GM12878 (cell line): Measurements from ENCODE around the gene LRRC63. TPM values are rescaled to one million over a fixed set of nuclear protein-coding genes. Genes with fewer than 3 reads are reported as not detected.

Experiments
- BACH1 ChIP-seq: fragments of 450-650 bp; IDR thresholded peaks from 2 replicates; pipeline ENCODE4 v1.6.1; 2017; ENCODE audit warnings: mild to moderate bottlenecking, borderline replicate concordance
- BMI1 ChIP-seq: fragments of 450-650 bp; IDR thresholded peaks from 2 replicates; pipeline ENCODE4 v1.6.1; 2016; ENCODE audit warnings: mild to moderate bottlenecking, moderate library complexity, borderline replicate concordance
- CHD4 ChIP-seq: fragments of 200-600 bp; sonication (generic); IDR thresholded peaks from 2 replicates; pipeline ENCODE4 v1.6.1; 2016; ENCODE audit warnings: mild to moderate bottlenecking
- CREB1 ChIP-seq: IDR thresholded peaks from 2 replicates; pipeline ENCODE4 v1.6.1; 2012; ENCODE audit warnings: low read depth, mild to moderate bottlenecking, inconsistent platforms
- CREM ChIP-seq: IDR thresholded peaks from 2 replicates; pipeline ENCODE4 v1.6.1; 2014; ENCODE audit warnings: antibody characterized with exemption, low read depth
- EGR1 ChIP-seq, 2 experiments: IDR thresholded peaks; 1 replicate in 1 of 2; 2 replicates in 1 of 2; pipeline ENCODE4 v1.6.1; 2011 to 2012; ENCODE audit warnings: low read depth in 2 of 2, low read length in 2 of 2, borderline replicate concordance in 1 of 2, mild to moderate bottlenecking in 1 of 2, moderate library complexity in 1 of 2
- FOS ChIP-seq: IDR thresholded peaks from 3 replicates; pipeline ENCODE4 v1.6.1; 2011; ENCODE audit warnings: borderline replicate concordance; ENCODE audit not compliant: insufficient read length; ENCODE audit errors: extremely low read depth
- GATAD2B ChIP-seq: fragments of 450-650 bp; conservative IDR thresholded peaks from 2 replicates; pipeline ENCODE4 v1.6.1; 2017; ENCODE audit warnings: low read depth, mild to moderate bottlenecking, moderate library complexity
- NFYB ChIP-seq: IDR thresholded peaks from 2 replicates; pipeline ENCODE4 v1.6.1; 2011; ENCODE audit warnings: low read depth, mild to moderate bottlenecking, low read length, improper control_type of control experiment, moderate library complexity; ENCODE audit not compliant: insufficient read depth
- NR2F1 ChIP-seq: fragments of 450-650 bp; conservative IDR thresholded peaks from 2 replicates; pipeline ENCODE4 v1.6.1; 2017; ENCODE audit warnings: mild to moderate bottlenecking
- POLR2A ChIP-seq: IDR thresholded peaks from 2 replicates; pipeline ENCODE4 v1.6.1; 2011; ENCODE audit warnings: low read depth, mild to moderate bottlenecking, low read length
- RFX5 ChIP-seq: IDR thresholded peaks from 2 replicates; pipeline ENCODE4 v1.6.1; 2011; ENCODE audit warnings: low read depth, low read length, improper control_type of control experiment
- SREBF2 ChIP-seq: IDR thresholded peaks from 2 replicates; pipeline ENCODE4 v1.6.1; 2012; ENCODE audit warnings: mild to moderate bottlenecking, low read length
- SRF ChIP-seq, 2 experiments: IDR thresholded peaks; 2 replicates each; pipeline ENCODE4 v1.6.1; 2011; ENCODE audit warnings: low read depth in 2 of 2, low read length in 2 of 2, mild to moderate bottlenecking in 1 of 2, moderate library complexity in 1 of 2
- ZNF24 ChIP-seq: fragments of 450-650 bp; IDR thresholded peaks from 2 replicates; pipeline ENCODE4 v1.6.1; 2017; ENCODE audit warnings: antibody characterized with exemption, mild to moderate bottlenecking
- ZSCAN29 ChIP-seq: fragments of 450-650 bp; IDR thresholded peaks from 2 replicates; pipeline ENCODE4 v1.6.1; 2017; ENCODE audit warnings: mild to moderate bottlenecking, moderate library complexity
- polyA plus RNA-seq, 11 experiments: library from polyadenylated mRNA; depleted of rRNA in 4 of 11; unstranded in 6 of 11; stranded (reverse) in 5 of 11; fragments of >200 nt; fragmentation: Nextera tagmentation in 4 of 11; fragmentation: Illumina TruSeq in 1 of 11; extraction: Ambion mirVana in 4 of 11; extraction: Trizol in 1 of 11; gene quantifications; 1 replicate in 1 of 11; 2 replicates in 10 of 11; pipeline versions ENCODE4 v1.2.1 to v1.2.3, GENCODE V29; 2011 to 2016; ENCODE audit warnings: inconsistent platforms in 2 of 11, missing spikeins in 2 of 11, low read depth in 1 of 11
- total RNA-seq, 4 experiments: library from RNA; depleted of rRNA in 3 of 4; stranded (reverse); fragments of >200 nt in 3 of 4; fragmentation: Illumina TruSeq in 1 of 4; extraction: Trizol in 1 of 4; gene quantifications; 2 replicates each; pipeline versions ENCODE4 v1.2.1 to v1.2.3, GENCODE V29; 2013 to 2021
- TF ChIP-seq, protein P1 (sequence below): fragments of 450-650 bp; IDR thresholded peaks from 2 replicates; pipeline ENCODE4 v1.6.1; 2017; ENCODE audit warnings: borderline replicate concordance
- TF ChIP-seq, protein P2 (sequence below): fragments of 450-650 bp; formaldehyde crosslinking; IDR thresholded peaks from 2 replicates; pipeline ENCODE4 v1.4.0; 2022; ENCODE audit warnings: mild to moderate bottlenecking, moderate library complexity
- TF ChIP-seq, protein P3 (sequence below): IDR thresholded peaks from 2 replicates; pipeline ENCODE4 v1.6.1; 2011; ENCODE audit warnings: low read depth, low read length, improper control_type of control experiment, borderline replicate concordance
- TF ChIP-seq, protein P4 (sequence below): fragments of 450-650 bp; formaldehyde crosslinking; IDR thresholded peaks from 2 replicates; pipeline ENCODE4 v1.4.0; 2020; ENCODE audit warnings: mild to moderate bottlenecking, moderate library complexity
- TF ChIP-seq, protein P5 (sequence below): fragments of 450-650 bp; IDR thresholded peaks from 2 replicates; pipeline ENCODE4 v1.6.1; 2017; ENCODE audit warnings: low read depth, mild to moderate bottlenecking, moderate library complexity

The LRRC63 gene
- total and polyA plus RNA-seq, 10 of the 15 experiments (the other 5 are each of a cell fraction or from before 2014, with no cell fraction given) = 0.34 to 0.98 (median 0.76) TPM; not detected in 1

DNA sequence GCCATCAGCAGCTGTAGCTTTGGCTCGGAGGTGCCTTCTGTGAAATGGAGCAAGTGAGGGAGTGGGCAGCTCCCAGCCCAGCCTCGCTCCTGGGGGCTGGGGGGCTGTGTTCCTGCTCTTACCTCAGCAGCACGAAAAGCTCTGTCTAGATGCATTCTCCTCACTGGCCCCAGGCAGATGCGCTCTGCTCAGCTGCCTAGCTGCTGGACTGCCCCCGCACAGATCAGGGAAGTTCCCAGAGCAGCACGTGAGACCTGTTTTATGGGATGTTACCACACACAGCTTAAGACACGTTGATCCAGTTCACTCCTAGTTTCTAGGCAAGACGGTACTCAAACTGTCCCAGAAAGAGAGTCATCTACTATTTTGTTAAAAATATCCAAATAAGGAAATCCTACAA is 43.4 kb upstream of the LRRC63 start (continued):
- TF ChIP-seq CREM (peak; percentile 36; the same call in 1 of the 2 replicates), NR2F1 (no peak), CHD4 (no peak), GATAD2B (no peak; the same call in 1 of the 2 replicates), ZNF24 (no peak), RFX5 (no peak), POLR2A (peak; percentile 72), ZSCAN29 (no peak), FOS (no peak), SRF (IDR thresholded peaks at IDR 0.05; ENCODE audit: low read depth in 2 of 2, low read length in 2 of 2) (no peak), CREB1 (0 out of 2 replicates have a peak, but pooled peaks have one; percentile 12), EGR1 (IDR thresholded peaks at IDR 0.05; ENCODE audit: borderline replicate concordance in 1 of 2, low read depth in 2 of 2, low read length in 2 of 2) (peak in 1 of 2 experiments; percentile 81; a peak in 2 of 3 replicates), SREBF2 (no peak), BMI1 (no peak), BACH1 (no peak), NFYB (no peak)
- TF ChIP-seq, protein P1, sequence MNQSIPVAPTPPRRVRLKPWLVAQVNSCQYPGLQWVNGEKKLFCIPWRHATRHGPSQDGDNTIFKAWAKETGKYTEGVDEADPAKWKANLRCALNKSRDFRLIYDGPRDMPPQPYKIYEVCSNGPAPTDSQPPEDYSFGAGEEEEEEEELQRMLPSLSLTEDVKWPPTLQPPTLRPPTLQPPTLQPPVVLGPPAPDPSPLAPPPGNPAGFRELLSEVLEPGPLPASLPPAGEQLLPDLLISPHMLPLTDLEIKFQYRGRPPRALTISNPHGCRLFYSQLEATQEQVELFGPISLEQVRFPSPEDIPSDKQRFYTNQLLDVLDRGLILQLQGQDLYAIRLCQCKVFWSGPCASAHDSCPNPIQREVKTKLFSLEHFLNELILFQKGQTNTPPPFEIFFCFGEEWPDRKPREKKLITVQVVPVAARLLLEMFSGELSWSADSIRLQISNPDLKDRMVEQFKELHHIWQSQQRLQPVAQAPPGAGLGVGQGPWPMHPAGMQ = no peak
- TF ChIP-seq, protein P2, sequence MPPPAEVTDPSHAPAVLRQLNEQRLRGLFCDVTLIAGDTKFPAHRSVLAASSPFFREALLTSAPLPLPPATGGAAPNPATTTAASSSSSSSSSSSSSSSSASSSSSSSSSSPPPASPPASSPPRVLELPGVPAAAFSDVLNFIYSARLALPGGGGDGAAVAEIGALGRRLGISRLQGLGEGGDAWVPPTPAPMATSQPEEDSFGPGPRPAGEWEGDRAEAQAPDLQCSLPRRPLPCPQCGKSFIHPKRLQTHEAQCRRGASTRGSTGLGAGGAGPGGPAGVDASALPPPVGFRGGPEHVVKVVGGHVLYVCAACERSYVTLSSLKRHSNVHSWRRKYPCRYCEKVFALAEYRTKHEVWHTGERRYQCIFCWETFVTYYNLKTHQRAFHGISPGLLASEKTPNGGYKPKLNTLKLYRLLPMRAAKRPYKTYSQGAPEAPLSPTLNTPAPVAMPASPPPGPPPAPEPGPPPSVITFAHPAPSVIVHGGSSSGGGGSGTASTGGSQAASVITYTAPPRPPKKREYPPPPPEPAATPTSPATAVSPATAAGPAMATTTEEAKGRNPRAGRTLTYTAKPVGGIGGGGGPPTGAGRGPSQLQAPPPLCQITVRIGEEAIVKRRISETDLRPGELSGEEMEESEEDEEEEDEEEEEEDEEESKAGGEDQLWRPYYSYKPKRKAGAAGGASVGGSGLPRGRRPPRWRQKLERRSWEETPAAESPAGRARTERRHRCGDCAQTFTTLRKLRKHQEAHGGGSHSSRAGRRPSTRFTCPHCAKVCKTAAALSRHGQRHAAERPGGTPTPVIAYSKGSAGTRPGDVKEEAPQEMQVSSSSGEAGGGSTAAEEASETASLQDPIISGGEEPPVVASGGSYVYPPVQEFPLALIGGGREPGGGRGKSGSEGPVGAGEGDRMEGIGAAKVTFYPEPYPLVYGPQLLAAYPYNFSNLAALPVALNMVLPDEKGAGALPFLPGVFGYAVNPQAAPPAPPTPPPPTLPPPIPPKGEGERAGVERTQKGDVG (CRISPR knock-in tag) = no peak
- TF ChIP-seq, protein P3, sequence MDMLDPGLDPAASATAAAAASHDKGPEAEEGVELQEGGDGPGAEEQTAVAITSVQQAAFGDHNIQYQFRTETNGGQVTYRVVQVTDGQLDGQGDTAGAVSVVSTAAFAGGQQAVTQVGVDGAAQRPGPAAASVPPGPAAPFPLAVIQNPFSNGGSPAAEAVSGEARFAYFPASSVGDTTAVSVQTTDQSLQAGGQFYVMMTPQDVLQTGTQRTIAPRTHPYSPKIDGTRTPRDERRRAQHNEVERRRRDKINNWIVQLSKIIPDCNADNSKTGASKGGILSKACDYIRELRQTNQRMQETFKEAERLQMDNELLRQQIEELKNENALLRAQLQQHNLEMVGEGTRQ = peak; percentile 1; the same call in 1 of the 2 replicates
- TF ChIP-seq, protein P4, sequence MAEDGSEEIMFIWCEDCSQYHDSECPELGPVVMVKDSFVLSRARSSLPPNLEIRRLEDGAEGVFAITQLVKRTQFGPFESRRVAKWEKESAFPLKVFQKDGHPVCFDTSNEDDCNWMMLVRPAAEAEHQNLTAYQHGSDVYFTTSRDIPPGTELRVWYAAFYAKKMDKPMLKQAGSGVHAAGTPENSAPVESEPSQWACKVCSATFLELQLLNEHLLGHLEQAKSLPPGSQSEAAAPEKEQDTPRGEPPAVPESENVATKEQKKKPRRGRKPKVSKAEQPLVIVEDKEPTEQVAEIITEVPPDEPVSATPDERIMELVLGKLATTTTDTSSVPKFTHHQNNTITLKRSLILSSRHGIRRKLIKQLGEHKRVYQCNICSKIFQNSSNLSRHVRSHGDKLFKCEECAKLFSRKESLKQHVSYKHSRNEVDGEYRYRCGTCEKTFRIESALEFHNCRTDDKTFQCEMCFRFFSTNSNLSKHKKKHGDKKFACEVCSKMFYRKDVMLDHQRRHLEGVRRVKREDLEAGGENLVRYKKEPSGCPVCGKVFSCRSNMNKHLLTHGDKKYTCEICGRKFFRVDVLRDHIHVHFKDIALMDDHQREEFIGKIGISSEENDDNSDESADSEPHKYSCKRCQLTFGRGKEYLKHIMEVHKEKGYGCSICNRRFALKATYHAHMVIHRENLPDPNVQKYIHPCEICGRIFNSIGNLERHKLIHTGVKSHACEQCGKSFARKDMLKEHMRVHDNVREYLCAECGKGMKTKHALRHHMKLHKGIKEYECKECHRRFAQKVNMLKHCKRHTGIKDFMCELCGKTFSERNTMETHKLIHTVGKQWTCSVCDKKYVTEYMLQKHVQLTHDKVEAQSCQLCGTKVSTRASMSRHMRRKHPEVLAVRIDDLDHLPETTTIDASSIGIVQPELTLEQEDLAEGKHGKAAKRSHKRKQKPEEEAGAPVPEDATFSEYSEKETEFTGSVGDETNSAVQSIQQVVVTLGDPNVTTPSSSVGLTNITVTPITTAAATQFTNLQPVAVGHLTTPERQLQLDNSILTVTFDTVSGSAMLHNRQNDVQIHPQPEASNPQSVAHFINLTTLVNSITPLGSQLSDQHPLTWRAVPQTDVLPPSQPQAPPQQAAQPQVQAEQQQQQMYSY (CRISPR knock-in tag) = no peak
- TF ChIP-seq, protein P5, sequence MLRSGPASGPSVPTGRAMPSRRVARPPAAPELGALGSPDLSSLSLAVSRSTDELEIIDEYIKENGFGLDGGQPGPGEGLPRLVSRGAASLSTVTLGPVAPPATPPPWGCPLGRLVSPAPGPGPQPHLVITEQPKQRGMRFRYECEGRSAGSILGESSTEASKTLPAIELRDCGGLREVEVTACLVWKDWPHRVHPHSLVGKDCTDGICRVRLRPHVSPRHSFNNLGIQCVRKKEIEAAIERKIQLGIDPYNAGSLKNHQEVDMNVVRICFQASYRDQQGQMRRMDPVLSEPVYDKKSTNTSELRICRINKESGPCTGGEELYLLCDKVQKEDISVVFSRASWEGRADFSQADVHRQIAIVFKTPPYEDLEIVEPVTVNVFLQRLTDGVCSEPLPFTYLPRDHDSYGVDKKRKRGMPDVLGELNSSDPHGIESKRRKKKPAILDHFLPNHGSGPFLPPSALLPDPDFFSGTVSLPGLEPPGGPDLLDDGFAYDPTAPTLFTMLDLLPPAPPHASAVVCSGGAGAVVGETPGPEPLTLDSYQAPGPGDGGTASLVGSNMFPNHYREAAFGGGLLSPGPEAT = peak; percentile 51; the same call in 1 of the 2 replicates
